Measurements from ENCODE around the gene KCNE4.

KCNE4 gene

GRCh38 chr2:223087466-223087865, 35.5 kb downstream of the KCNE4 start:
- DNase-seq (ENCODE audit: low spot score) = no peak

DNA sequence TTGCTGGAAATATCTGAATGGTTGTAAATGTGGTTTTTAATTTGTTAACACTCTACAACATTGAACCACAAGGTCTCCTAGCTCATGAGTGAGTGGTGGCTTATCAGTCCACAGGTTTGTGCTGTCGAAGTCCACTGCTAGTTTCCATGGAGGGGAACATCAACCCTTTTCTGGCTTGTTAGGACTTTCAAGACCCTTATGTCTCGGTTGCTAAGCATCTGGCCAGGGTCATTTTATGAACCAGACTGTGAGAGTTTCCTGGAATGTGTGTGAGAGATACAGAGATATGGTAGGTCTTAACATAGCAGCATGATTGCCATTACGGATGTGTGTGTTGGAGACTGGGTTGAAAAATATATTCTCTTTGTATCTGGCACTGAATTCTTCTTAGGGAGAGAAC, 36.9 kb downstream of the KCNE4 start:
- DNase-seq (ENCODE audit: low spot score) = no peak

DNA sequence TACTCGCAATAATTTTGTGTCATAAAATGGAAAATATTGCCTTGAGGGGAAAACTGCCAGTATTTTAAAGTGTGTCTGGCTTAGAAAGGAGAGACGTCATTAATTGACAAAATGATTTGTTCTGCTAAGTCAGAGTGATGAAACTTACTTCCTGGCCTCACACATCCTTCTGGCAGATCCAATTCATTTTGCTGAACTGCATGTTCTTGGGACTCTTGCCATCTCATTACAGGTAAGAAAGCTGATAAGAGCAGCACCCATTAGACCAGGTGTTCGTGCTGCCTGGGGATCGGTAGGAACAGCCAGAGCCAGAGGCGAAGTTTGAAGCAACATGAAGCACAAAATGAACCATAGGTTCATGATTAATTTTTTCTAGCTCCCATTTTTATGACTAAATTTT, 38.0 kb downstream of the KCNE4 start:
- DNase-seq (ENCODE audit: low spot score) = no peak

DNA sequence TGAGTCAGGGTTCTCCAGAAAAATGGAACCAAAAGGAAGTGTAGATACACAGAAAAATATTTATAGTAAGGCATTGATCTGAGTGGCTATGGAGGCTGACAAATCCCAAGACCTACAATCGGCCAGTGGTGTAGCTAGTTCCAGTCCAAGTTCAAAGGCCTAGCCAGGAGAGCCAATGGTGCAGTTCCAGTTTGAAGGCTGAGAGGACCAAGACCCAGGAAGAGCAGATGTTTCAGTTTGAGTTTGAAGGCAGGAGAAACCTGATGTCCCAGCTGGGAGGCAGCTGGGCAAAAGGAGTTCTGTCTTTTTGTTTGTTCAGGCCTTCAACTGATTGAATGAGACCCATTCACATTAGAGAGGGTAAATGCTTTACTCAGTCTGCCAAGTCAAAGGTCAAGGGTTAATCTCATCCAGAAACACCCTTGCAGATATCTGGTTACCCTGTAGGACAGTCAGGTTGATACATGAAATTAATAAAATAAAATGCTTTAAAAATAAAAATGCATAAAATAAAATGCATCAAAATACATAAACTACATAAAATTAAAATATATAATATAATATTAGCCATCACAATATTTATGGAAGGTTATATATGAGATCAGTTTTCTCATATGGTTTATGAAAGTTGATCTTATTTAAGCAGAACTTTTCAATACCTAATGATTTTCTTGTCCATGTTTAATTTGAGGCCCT, 38.7 kb downstream of the KCNE4 start:
- no peak for DNase-seq (ENCODE audit: low spot score)

- DNase-seq (ENCODE audit: low spot score) = no peak
Observed at GRCh38 chr2:223092667-223093066, 40.7 kb downstream of the KCNE4 start.

- peak; percentile 59 for DNase-seq (ENCODE audit: low spot score)
Observed at GRCh38 chr2:223093436-223094241, 41.6 kb downstream of the KCNE4 start.

DNA sequence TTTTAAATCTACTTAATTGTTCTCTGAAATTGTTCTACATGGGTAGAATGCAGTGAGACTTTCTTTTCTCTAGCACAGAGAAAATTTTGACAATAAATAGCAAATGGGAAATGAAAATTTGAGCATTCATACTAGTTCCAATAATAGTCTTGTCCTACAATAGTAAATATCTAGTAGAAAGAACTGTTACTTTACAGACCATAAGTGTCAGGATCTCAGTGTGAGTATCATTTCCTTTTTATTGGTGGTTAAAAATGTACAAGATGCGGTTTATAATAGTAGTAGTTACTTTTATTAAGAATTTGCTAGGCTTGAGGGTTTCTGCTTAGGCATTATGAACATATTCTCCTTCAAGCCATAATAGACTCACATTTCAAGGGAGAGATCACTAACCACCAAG, 43.2 kb downstream of the KCNE4 start:
- DNase-seq (ENCODE audit: low spot score) = no peak

GRCh38 chr2:223096235-223096970, 44.4 kb downstream of the KCNE4 start:
- DNase-seq (ENCODE audit: low spot score) = no peak

- no peak for DNase-seq (ENCODE audit: low spot score)
Observed at GRCh38 chr2:223097888-223098383, 45.9 kb downstream of the KCNE4 start.

- DNase-seq (ENCODE audit: low spot score) = no peak
Observed at GRCh38 chr2:223099561-223099960, 47.6 kb downstream of the KCNE4 start.

DNA sequence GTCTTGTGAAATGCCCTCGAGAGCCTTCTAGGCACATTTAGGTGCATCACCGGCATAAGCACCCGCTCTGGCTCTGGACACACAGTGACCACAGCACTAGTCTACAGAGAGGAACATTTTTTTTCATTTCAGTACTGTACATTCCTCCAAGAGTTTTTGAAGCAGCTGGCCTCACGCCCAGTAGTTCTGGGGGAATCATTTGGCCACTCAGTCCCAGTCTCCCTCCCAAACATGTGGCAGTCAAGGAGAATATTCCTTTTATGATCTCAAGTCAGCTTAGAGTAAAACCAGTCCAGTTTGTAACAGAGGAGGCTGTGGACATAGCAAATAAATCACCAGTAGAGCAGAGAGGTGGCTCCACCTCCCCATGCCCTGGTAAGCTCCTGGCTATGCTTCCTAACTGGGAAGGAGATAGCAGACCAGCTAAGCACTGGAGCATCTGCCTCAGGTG, 48.1 kb downstream of the KCNE4 start:
- peak; percentile 78 for DNase-seq (ENCODE audit: low spot score)

- peak; percentile 44 for DNase-seq (ENCODE audit: low spot score)
Observed at GRCh38 chr2:223101340-223102039, 49.5 kb downstream of the KCNE4 start.

DNA sequence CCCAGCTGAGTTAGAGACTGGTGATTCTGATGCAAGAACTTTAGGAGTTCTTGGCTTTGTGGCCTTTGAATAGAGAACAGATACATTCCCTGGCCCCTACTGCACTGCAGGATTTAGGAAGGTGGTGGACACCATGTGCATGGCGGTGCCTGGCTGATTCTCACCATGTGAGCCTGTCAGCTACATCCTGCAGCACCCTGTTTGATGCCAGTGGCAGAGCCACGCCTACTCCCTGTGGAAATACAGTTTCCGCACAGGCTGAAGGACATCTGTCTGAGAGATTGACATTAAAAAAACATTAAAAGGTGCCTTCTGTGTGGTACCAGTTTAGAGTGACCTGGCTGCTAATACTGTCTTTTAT, 50.0 kb downstream of the KCNE4 start:
- DNase-seq (ENCODE audit: low spot score) = no peak

DNA sequence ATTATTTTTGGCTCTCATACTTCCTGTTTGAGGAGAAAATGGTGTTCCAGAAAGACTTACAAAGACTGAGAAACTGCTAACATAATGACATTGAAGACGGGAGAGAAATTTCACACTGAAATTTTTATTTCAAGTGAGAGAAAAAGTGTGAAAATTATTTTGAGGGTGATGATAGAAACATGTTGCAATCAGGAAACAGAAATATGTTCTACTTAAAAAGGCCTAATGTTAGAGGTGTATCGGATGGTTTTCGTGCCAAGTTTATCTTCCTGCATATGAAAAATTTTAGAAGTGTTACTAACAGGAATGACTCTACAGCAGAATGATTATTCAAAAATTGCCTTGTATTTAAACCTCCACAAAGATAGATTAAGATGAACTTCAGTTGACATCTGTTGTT, 50.5 kb downstream of the KCNE4 start:
- DNase-seq (ENCODE audit: low spot score) = no peak

DNA sequence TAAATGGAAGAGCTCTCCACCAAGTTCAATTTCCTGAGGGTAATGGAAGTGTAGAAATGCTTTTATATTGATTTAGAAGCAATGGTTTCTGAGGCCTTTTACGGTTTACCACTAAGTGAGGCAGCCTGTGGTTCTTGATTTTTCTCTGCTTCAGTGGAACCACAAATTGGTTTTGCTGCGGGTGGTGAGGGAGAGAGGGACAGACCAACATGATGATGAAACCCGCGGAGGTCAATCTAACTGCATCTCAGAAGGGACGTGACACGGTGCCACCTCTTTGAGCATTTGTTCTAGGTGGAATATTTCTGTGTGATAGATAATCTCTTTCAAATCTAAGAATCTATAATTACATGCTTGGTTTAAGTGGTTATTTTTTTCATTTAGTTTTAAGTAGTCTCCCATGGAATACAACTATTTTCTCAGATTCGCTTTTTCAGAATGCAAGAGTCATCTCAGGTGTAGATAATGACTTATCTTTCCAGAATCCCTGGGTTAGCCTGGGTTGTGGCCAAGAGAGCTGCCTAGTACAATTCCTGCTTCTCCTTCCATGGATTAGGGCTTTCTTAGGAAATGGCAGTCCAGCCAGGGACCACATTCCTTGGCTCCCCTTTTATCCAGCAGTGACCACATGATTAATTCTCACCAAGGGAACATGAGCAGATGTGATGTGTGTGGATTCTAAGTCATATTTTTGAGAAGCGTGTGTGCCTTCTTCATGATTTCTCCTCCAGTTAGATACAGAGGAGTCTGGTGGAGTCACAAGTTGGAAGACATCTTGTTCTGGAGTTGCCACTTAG, 52.5 kb downstream of the KCNE4 start:
- no peak for DNase-seq (ENCODE audit: low spot score)
